Measurements from ENCODE around the gene GALNTL6.

DNA sequence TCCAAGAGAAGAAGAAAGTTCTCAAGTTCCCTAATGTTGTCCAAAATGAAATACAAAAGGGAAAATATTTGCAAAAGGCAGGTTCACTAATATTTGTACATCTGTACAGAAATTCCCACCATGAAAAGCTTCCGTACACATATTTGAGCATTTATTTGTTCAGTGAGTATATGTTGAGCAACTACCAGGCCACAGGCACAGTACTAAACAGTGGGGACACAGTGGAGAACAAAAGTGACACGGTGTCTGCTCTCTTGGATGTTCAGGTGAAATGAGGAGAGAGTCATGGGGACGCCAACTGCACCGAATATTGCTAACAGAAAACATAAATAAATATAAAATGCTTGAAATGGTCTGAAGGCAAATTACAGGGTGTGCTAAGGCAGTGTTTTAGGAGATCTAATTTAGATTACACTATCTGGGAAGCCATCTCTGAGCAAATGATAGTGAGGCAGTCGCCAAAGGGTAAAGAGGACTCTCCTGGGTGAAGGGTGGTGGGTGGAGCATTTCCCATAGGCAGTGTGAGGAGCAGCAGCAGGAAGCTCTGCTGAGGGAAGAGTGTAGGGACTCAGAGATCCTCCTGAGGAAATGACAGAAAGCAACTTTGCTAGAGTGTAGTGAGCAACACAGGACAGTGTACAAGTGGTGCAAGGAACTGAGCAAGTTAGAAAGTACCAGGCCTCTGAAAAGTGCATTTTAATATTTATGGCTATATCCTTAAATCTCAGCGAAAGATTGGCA is 375.2 kb downstream of the GALNTL6 start:
- TF ChIP-seq, protein P1, sequence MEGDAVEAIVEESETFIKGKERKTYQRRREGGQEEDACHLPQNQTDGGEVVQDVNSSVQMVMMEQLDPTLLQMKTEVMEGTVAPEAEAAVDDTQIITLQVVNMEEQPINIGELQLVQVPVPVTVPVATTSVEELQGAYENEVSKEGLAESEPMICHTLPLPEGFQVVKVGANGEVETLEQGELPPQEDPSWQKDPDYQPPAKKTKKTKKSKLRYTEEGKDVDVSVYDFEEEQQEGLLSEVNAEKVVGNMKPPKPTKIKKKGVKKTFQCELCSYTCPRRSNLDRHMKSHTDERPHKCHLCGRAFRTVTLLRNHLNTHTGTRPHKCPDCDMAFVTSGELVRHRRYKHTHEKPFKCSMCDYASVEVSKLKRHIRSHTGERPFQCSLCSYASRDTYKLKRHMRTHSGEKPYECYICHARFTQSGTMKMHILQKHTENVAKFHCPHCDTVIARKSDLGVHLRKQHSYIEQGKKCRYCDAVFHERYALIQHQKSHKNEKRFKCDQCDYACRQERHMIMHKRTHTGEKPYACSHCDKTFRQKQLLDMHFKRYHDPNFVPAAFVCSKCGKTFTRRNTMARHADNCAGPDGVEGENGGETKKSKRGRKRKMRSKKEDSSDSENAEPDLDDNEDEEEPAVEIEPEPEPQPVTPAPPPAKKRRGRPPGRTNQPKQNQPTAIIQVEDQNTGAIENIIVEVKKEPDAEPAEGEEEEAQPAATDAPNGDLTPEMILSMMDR (IDR thresholded peaks at IDR 0.05): no peak
- TF ChIP-seq POLR2A (IDR thresholded peaks at IDR 0.05): no peak
